BE2C (cell line): ENCODE data around the gene DYNC2LI1.

ENCODE experiments used
- DNase-seq: peaks from one replicate; pipeline ENCODE4 v3.0.0-alpha.2; 2020
- H3K27me3 ChIP-seq: fragments of 250-450 bp; sonication (Bioruptor Pico); 2 replicates; pipeline ENCODE4 v1.5.1; 2020; ENCODE audit warnings: mild to moderate bottlenecking
- H3K36me3 ChIP-seq: fragments of 250-450 bp; sonication (Bioruptor Pico); 2 replicates; pipeline ENCODE4 v1.5.1; 2020; ENCODE audit warnings: mild to moderate bottlenecking
- H3K4me1 ChIP-seq: fragments of 250-450 bp; sonication (Bioruptor Pico); 2 replicates; pipeline ENCODE4 v1.5.1; 2020
- H3K4me3 ChIP-seq: 2 replicates; pipeline ENCODE4 v1.5.1; 2011; ENCODE audit warnings: low read depth, low read length
- H3K9me3 ChIP-seq: fragments of 250-450 bp; sonication (Bioruptor Pico); 2 replicates; pipeline ENCODE4 v1.5.1; 2020
- CTCF ChIP-seq: IDR thresholded peaks from 2 replicates; pipeline ENCODE4 v1.5.1; 2012; ENCODE audit warnings: mild to moderate bottlenecking, low read depth, low read length

DYNC2LI1 gene

GRCh38 chr2:43839776-43840564 is 66.1 kb downstream of the DYNC2LI1 start:
- Histone ChIP-seq H3K4me1 (peaks cover 5% of the 10 kb centered on the region), H3K27me3 (no peaks in the 10 kb centered on the region), H3K9me3 (no peaks in the 10 kb centered on the region), H3K4me3 (no peak overlapping the region), H3K36me3 (no peaks in the 10 kb centered on the region)
- DNase-seq, result no peak
- TF ChIP-seq CTCF, result no peak

DNA sequence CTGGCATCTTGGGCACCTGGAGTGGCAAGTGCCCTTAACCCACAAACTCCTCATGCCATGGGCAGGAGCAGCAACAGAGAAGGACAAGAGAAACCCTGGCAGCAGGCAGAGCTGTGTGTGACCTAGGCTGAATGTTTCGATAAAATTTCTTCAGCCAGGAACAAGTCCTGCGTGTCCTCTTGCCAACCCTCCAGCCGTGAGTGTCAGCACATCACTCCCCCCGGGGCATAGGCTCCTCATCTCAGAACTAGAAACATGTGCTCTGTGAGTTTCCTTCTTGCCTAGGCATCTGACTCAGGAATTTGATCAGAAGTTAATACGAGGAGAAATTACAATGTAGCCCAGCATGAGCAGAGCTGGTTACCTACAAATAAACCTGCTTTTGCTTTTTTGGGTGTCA is 67.1 kb downstream of the DYNC2LI1 start:
- H3K4me3 ChIP-seq, result no peak overlapping the region
- H3K36me3 ChIP-seq, result no peaks in the 10 kb centered on the region
- no peak for DNase-seq
- TF ChIP-seq CTCF, result no peak
- no peaks in the 10 kb centered on the region for H3K27me3 ChIP-seq
- no peaks in the 10 kb centered on the region for H3K9me3 ChIP-seq
- peaks cover 5% of the 10 kb centered on the region for H3K4me1 ChIP-seq

DNA sequence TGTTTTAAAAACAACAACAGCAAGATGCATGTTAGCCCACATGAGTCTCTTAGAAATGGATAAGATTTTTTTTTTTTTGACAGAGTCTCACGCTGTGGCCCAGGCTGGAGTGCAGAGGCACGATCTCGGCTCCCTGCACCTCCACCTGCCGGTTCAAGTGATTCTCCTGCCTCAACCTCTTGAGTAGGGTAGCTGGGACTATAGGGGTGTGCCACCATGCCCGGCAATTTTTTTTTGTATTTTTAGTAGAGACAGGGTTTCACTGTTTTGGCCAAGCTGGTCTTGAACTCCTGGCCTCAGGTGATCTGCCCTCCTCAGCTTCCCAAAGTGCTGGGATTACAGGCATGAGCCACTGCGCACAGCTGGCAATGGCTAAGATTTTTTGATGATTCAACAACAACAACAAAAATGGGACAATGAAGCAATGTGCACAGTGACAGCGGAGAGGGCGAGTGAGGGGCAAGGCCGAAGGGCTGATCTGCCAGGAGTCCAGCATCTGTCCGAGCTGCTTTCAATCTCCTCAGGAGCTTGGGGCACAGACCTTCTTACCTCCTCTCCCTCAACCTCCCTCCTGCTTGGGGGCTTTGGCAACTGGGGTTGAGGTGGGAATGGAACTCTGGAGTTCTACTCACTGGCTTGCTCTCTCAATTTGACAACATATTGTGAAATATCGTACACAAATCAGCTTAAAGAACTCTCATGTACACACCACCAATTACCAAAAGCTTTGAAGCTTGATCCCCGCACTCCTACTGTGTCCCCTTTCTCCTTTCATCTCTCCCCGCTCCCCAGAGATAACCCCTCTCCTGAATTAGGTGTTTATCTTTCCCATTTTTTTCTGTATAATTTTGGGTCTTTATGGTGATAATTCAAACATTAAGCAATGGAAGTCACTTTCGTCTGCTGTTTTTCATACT is 68.4 kb downstream of the DYNC2LI1 start:
- no peak for DNase-seq
- Histone ChIP-seq H3K27me3 (no peaks in the 10 kb centered on the region), H3K4me1 (peaks cover 5% of the 10 kb centered on the region), H3K9me3 (no peaks in the 10 kb centered on the region), H3K4me3 (no peak overlapping the region), H3K36me3 (no peaks in the 10 kb centered on the region)
- no peak for TF ChIP-seq CTCF

- DNase-seq, result no peak
- Histone ChIP-seq H3K36me3 (no peaks in the 10 kb centered on the region), H3K27me3 (no peaks in the 10 kb centered on the region), H3K4me1 (peaks cover 5% of the 10 kb centered on the region), H3K9me3 (no peaks in the 10 kb centered on the region), H3K4me3 (no peak overlapping the region)
- TF ChIP-seq CTCF, result no peak
These were observed 69.0 kb downstream of the DYNC2LI1 start for GRCh38 chr2:43842866-43843226.

GRCh38 chr2:43845181-43845580 is 71.3 kb downstream of the DYNC2LI1 start:
- no peak for DNase-seq
- no peak for TF ChIP-seq CTCF
- no peaks in the 10 kb centered on the region for H3K9me3 ChIP-seq

More at GRCh38 chr2:43845181-43845580, 71.3 kb downstream of the DYNC2LI1 start:
- no peaks in the 10 kb centered on the region for H3K27me3 ChIP-seq
- H3K36me3 ChIP-seq, result no peaks in the 10 kb centered on the region
- H3K4me3 ChIP-seq, result no peak overlapping the region
- H3K4me1 ChIP-seq, result no peaks in the 10 kb centered on the region
